Activated B cell treated with CpG ODN at 0.5 μM for 24 hours (primary cell): Measurements from ENCODE around the gene ERCC6L. TPM values are rescaled to one million over a fixed set of nuclear protein-coding genes. Genes with fewer than 3 reads are reported as not detected.

Experiments used
- ATAC-seq: fragments of 200-7000 bp; cut with Tn5 transposase; one replicate; pipeline ENCODE4 v1.10.0; 2021; ENCODE audit warnings: low read depth, mild to moderate bottlenecking, moderate library complexity
- CTCF ChIA-PET: fragments of 350-600 bp; sonication (Branson Sonifier 250); formaldehyde crosslinking; loops from one replicate; lab custom pipeline; 2021; ENCODE audit warnings: antibody characterized with exemption; lab: Charles Lee
- POLR2A ChIA-PET: fragments of 350-600 bp; sonication (Branson Sonifier 250); formaldehyde crosslinking; loops from one replicate; lab custom pipeline; 2021; ENCODE audit warnings: antibody characterized with exemption; lab: Charles Lee
- DNase-seq: peaks from one replicate; pipeline ENCODE4 v3.0.0; 2022
- H3K27ac Mint-ChIP-seq: one replicate; pipeline ENCODE4 v1.8.0; 2020; ENCODE audit warnings: mixed read lengths
- H3K27me3 Mint-ChIP-seq: one replicate; pipeline ENCODE4 v1.8.0; 2021; ENCODE audit warnings: mixed read lengths
- H3K36me3 Mint-ChIP-seq: one replicate; pipeline ENCODE4 v1.8.0; 2021; ENCODE audit warnings: low read depth, mixed read lengths
- H3K4me1 Mint-ChIP-seq: one replicate; pipeline ENCODE4 v1.8.0; 2021; ENCODE audit warnings: mixed read lengths
- H3K4me3 Mint-ChIP-seq: one replicate; pipeline ENCODE4 v1.8.0; 2020; ENCODE audit warnings: mild to moderate bottlenecking, mixed read lengths
- H3K9me3 Mint-ChIP-seq: one replicate; pipeline ENCODE4 v1.8.0; 2020; ENCODE audit warnings: mixed read lengths
- intact Hi-C: fragments of 100-400 bp; cut with micrococcal nuclease; formaldehyde crosslinking; loops from one replicate; pipeline ENCODE4 v1.15.1; 2024
- total RNA-seq: library from RNA; stranded (reverse); gene quantifications from 2 replicates; pipeline ENCODE4 v1.2.3, GENCODE V29; 2022
- TF ChIP-seq, protein P1 (sequence below): fragments of 200-600 bp; IDR thresholded peaks from one replicate; pipeline ENCODE4 v1.8.0; 2022; ENCODE audit warnings: antibody characterized with exemption, mild to moderate bottlenecking

Gene ERCC6L, protein sequence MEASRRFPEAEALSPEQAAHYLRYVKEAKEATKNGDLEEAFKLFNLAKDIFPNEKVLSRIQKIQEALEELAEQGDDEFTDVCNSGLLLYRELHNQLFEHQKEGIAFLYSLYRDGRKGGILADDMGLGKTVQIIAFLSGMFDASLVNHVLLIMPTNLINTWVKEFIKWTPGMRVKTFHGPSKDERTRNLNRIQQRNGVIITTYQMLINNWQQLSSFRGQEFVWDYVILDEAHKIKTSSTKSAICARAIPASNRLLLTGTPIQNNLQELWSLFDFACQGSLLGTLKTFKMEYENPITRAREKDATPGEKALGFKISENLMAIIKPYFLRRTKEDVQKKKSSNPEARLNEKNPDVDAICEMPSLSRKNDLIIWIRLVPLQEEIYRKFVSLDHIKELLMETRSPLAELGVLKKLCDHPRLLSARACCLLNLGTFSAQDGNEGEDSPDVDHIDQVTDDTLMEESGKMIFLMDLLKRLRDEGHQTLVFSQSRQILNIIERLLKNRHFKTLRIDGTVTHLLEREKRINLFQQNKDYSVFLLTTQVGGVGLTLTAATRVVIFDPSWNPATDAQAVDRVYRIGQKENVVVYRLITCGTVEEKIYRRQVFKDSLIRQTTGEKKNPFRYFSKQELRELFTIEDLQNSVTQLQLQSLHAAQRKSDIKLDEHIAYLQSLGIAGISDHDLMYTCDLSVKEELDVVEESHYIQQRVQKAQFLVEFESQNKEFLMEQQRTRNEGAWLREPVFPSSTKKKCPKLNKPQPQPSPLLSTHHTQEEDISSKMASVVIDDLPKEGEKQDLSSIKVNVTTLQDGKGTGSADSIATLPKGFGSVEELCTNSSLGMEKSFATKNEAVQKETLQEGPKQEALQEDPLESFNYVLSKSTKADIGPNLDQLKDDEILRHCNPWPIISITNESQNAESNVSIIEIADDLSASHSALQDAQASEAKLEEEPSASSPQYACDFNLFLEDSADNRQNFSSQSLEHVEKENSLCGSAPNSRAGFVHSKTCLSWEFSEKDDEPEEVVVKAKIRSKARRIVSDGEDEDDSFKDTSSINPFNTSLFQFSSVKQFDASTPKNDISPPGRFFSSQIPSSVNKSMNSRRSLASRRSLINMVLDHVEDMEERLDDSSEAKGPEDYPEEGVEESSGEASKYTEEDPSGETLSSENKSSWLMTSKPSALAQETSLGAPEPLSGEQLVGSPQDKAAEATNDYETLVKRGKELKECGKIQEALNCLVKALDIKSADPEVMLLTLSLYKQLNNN
- 0.91 and 1.1 TPM in 2 replicates for total RNA-seq

DNA sequence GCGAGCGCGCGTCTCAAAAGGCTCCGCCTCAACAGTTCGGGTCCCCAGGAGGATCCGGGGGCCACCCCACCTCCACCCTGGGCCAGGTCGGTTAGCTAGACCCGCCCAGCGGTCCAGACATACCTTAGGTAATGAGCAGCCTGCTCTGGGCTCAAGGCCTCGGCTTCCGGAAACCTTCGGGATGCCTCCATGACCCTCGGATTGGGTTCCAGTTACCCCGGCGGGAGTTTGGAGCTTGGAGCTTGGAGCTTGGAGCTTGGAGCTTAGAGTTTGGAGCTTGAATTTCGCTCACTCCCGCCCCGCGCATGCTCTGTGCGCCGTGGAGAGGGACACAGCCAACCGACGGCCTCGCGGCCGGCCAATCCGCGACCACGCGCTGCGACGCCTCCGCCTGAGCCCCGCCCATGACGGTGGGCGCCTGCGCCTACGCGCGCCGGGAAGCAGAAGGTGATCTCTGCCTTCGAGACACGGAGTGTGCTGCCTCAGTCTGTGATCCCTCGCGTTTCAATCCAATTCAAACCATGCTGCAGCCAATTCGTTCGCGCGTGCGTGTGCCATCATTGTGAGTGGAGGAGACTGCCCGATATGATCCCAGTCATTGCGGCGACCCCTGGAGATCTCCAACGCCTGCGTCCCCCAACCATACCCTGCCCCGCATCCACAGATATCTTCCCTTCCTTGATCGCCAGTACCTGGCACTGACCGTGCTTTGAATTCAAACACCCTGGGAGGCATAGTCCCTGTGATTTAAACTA, at the start of gene ERCC6L:
Gene ERCC6L (minus strand): TSS at position 307 of the 755 bp plus-strand sequence. CDS start 116 bp downstream, at position 191.
- DNase-seq (peak; percentile 76), ATAC-seq (peak; percentile 99)
- CTCF ChIA-PET = no interaction called here
- Mint-ChIP-seq H3K36me3 (no peaks in the 10 kb centered on the region), H3K4me3 (peak within 1 kb of the TSS; percentile 80), H3K4me1 (peaks cover 3% of the 10 kb centered on the region), H3K27me3 (no peaks in the 10 kb centered on the region), H3K9me3 (no peaks in the 10 kb centered on the region), H3K27ac (peak within 1 kb of the TSS; percentile 79)
- TF ChIP-seq, protein P1, sequence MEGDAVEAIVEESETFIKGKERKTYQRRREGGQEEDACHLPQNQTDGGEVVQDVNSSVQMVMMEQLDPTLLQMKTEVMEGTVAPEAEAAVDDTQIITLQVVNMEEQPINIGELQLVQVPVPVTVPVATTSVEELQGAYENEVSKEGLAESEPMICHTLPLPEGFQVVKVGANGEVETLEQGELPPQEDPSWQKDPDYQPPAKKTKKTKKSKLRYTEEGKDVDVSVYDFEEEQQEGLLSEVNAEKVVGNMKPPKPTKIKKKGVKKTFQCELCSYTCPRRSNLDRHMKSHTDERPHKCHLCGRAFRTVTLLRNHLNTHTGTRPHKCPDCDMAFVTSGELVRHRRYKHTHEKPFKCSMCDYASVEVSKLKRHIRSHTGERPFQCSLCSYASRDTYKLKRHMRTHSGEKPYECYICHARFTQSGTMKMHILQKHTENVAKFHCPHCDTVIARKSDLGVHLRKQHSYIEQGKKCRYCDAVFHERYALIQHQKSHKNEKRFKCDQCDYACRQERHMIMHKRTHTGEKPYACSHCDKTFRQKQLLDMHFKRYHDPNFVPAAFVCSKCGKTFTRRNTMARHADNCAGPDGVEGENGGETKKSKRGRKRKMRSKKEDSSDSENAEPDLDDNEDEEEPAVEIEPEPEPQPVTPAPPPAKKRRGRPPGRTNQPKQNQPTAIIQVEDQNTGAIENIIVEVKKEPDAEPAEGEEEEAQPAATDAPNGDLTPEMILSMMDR = no peak
- intact Hi-C loops = loop anchor here (1.0 to 5.0 kb wide), 4 partner anchors 38 to 220 kb away; partner anchors contain the start of genes PIN4 and RPS4X
- POLR2A ChIA-PET = interaction anchor here (0.7 to 1.6 kb wide), 4 partner anchors 31 to 302 kb away, joined by 3 to 16 read pairs (median 8); partner anchors contain the start of genes PIN4 and RPS4X

DNA sequence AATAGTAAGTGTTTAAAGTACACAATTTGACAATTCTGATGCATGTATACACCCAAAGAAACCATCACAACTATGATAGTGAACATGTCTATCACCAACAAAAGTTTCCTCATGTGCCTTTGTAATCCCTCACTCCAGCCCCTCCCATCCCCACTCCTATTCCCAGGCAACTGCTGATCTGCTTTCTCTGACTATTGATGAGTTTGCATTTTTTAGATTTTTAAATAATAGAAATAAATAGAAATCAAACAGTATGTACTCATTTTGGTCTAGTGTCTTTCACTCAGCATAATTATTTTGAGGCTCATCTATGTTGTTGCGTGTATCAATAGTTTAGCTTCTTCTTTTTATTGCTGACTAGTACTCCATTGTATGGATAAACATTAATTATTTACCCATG, 43.5 kb upstream of the ERCC6L start:
- CTCF ChIA-PET = no interaction called here
- no peak for ATAC-seq
- no peaks in the 10 kb centered on the region for H3K27me3 Mint-ChIP-seq

DNA sequence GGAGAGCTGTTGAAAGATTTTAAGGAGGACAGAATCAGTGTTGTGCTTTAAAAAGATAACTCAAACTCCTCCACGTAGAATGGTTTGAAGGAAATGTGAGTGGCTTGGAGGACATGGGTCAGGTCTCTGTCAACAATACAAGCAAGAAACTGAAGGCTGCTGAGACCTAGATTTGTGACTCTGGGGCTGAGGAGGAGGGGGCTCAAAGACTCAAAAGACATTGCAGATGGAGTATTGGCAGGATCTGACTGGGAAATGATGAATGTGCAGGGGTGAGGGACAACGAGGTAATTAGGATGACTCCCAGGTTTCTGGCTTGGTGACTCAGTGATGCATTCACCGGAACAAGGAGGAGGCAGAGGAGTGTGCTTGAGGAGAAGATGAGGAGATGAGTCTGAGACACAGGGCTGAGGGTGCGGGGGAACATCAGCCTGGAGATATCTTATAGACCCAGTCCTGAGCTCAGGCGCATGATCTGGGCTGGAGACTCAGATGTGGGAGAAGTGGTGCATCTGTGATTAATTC, 41.6 kb upstream of the ERCC6L start:
- CTCF ChIA-PET = no interaction called here

More for the DNA sequence above, 43.5 kb upstream of the ERCC6L start:
- H3K9me3 Mint-ChIP-seq = no peaks in the 10 kb centered on the region
- no peaks in the 10 kb centered on the region for H3K36me3 Mint-ChIP-seq
- no peak overlapping the region for H3K4me3 Mint-ChIP-seq
- intact Hi-C loops = no loop called here
- POLR2A ChIA-PET = no interaction called here
- TF ChIP-seq, protein P1 = no peak
- H3K27ac Mint-ChIP-seq = no peak overlapping the region
- no peak for DNase-seq
- no peaks in the 10 kb centered on the region for H3K4me1 Mint-ChIP-seq

DNA sequence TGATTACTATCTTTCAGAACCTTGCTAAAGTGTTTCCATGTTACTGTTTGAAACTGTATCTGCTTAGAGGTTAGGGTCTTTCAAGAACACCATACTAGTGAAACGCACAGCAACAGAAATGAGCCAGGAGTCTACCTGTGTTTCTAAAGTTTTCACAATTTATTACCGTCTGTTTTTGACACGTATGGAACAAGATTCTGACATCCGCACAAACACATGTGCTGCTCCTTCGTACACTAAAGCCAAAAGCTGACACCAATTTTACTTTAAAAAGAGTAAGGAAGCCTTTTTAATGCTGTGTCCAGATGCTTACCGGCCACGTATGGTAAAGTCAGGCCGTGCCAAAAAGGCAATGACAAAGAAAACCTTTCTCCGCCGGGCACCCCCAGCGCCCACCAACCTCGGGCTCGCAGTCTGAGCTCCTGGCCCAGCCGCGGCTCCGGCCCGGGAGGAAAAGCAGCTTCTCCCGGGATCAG, 37.7 kb upstream of the ERCC6L start:
- Mint-ChIP-seq H3K4me1 (peaks cover 29% of the 10 kb centered on the region), H3K36me3 (peaks cover 44% of the 10 kb centered on the region), H3K4me3 (peak overlapping the region; percentile 88), H3K9me3 (no peaks in the 10 kb centered on the region), H3K27ac (peak overlapping the region; percentile 76), H3K27me3 (no peaks in the 10 kb centered on the region)
- ChIA-PET POLR2A (interaction anchor here (0.8 to 2.6 kb wide), 12 partner anchors 10 to 258 kb away, joined by 3 to 21 read pairs (median 4); partner anchors contain the start of genes ERCC6L, PIN4 and RTL5), CTCF (interaction anchor here (0.9 to 1.6 kb wide), 4 partner anchors 31 to 278 kb away, joined by 3 to 6 read pairs (median 4); no protein-coding TSS in a partner anchor)
- intact Hi-C loops = loop anchor here (2.0 to 5.0 kb wide), 2 partner anchors 38 to 144 kb away; partner anchors contain the start of genes ERCC6L and RTL5
- ATAC-seq (no peak), DNase-seq (no peak)
- TF ChIP-seq, protein P1 = no peak

More for the DNA sequence above, 41.6 kb upstream of the ERCC6L start:
- intact Hi-C loops = no loop called here
- TF ChIP-seq, protein P1 = no peak
- Mint-ChIP-seq H3K36me3 (peaks cover 6% of the 10 kb centered on the region), H3K4me3 (no peak overlapping the region), H3K27me3 (no peaks in the 10 kb centered on the region), H3K4me1 (peaks cover 8% of the 10 kb centered on the region), H3K27ac (no peak overlapping the region), H3K9me3 (no peaks in the 10 kb centered on the region)
- POLR2A ChIA-PET = no interaction called here
- ATAC-seq (no peak), DNase-seq (no peak)
